Motor neuron (in vitro differentiated cells): ENCODE measurements around the gene DNAJA2. TPM values are rescaled to one million over a fixed set of nuclear protein-coding genes. Genes with fewer than 3 reads are reported as not detected.
A peak's percentile ranks its signal among the peaks of the same experiment; 100 is the strongest.

Source experiments
- ATAC-seq, 8 experiments: fragments of 200-7000 bp; cut with Tn5 transposase; replicated peaks in 6 of 8; 2 replicates each; pipeline ENCODE4 v1.8.0; 2021; ENCODE audit warnings: mild to moderate bottlenecking in 8 of 8, moderate library complexity in 8 of 8
- H3K27ac ChIP-seq, 2 donors: fragments of 250-450 bp; sonication (Bioruptor Pico); 2 replicates each; pipeline ENCODE4 v1.9.0; 2021; ENCODE audit warnings: antibody characterized with exemption in 2 of 2, mild to moderate bottlenecking in 2 of 2, moderate library complexity in 1 of 2
- H3K4me1 ChIP-seq, 2 donors: fragments of 250-450 bp; sonication (Bioruptor Pico); replicated peaks in 1 of 2; 2 replicates each; pipeline ENCODE4 v1.6.1; 2021; ENCODE audit warnings: antibody characterized with exemption in 2 of 2, mild to moderate bottlenecking in 2 of 2, moderate library complexity in 1 of 2
- H3K4me3 ChIP-seq, 5 donors: fragments of 250-450 bp; sonication (Bioruptor Pico); 2 replicates each; pipeline ENCODE4 v1.9.0; 2021; ENCODE audit warnings: antibody characterized with exemption in 5 of 5, mild to moderate bottlenecking in 5 of 5, moderate library complexity in 4 of 5
- WGBS, 10 experiments: fragments of 450-650 bp; shearing (Covaris generic); methylation state at CpG; one replicate each; pipeline ENCODE4 v1.0.0; 2022; 5-methylcytosine and 5-hydroxymethylcytosine counted together
- in situ Hi-C, 9 experiments: fragments of 400-800 bp; cut with MboI; loops; one replicate each; pipeline ENCODE4 v1.15.0; 2021; ENCODE audit warnings: low sequenced_read_pairs in 9 of 9, low pct_unique_long_range_greater_than_20kb in 2 of 9; ENCODE audit not compliant: unreplicated experiment in 9 of 9
- total RNA-seq, 8 experiments: library from RNA; unstranded; fragments of 300-600 nt; gene quantifications; 2 replicates each; pipeline versions ENCODE4 v1.2.3 to v1.2.4, GENCODE V29; 2022

Gene DNAJA2
- total RNA-seq, 8 experiments from 2014 or later = 66.6 to 152 (median 82.5) TPM

GRCh38 chr16:46918905-46919792 is 54.3 kb downstream of the DNAJA2 start:
- H3K27ac ChIP-seq = peak overlapping the region in 1 of 2 donors; percentile 65

GRCh38 chr16:46918400-46918799 is 55.1 kb downstream of the DNAJA2 start:
- H3K27ac ChIP-seq = peak overlapping the region in 1 of 2 donors; percentile 57

More at GRCh38 chr16:46918905-46919792, 54.3 kb downstream of the DNAJA2 start:
- Histone ChIP-seq H3K4me1 (peaks cover 0 to 6% of the 10 kb centered on the region in 2 donors), H3K4me3 (no peak overlapping the region)
- ATAC-seq = peak in 5 of 8 experiments; percentile 35 to 58 (median 38)
- WGBS, 10 experiments = 40 to 100% (median 63%) methylated on average over 1 to 14 of the region's 21 CpGs; no CpG with 5 or more reads in 2 of the 10 experiments
- in situ Hi-C loops = loop anchor here in 2 of 9 experiments (10.0 kb wide), 1 partner anchor 64 kb away; no protein-coding TSS in a partner anchor

GRCh38 chr16:46916980-46917379 is 56.5 kb downstream of the DNAJA2 start:
- ATAC-seq = peak in 3 of 8 experiments; percentile 45 to 79 (median 57)
- no peak overlapping the region for H3K4me3 ChIP-seq
- in situ Hi-C loops = loop anchor here in 2 of 9 experiments (10.0 kb wide), 1 partner anchor 62 kb away; no protein-coding TSS in a partner anchor
- WGBS, 10 experiments = 70 to 100% (median 100%) methylated on average over 1 to 2 of the region's 3 CpGs; no CpG with 5 or more reads in 5 of the 10 experiments
- peaks cover 0 to 6% of the 10 kb centered on the region in 2 donors for H3K4me1 ChIP-seq
- H3K27ac ChIP-seq = no peak overlapping the region

More at GRCh38 chr16:46918400-46918799, 55.1 kb downstream of the DNAJA2 start:
- in situ Hi-C loops = loop anchor here in 2 of 9 experiments (10.0 kb wide), 1 partner anchor 64 kb away; no protein-coding TSS in a partner anchor
- WGBS, 10 experiments = 80 to 95% (median 91%) methylated on average over 1 to 8 of the region's 11 CpGs; no CpG with 5 or more reads in 7 of the 10 experiments
- Histone ChIP-seq H3K4me1 (peaks cover 0 to 6% of the 10 kb centered on the region in 2 donors), H3K4me3 (no peak overlapping the region)
- peak in 1 of 8 experiments; percentile 7 for ATAC-seq

- 67 to 100% methylated on average over 1 of the region's 2 CpGs; no CpG with 5 or more reads in 8 of the 10 experiments for WGBS, 10 experiments
- no peak overlapping the region for H3K27ac ChIP-seq
- ATAC-seq = no peak
- H3K4me3 ChIP-seq = no peak overlapping the region
- in situ Hi-C loops = loop anchor here in 2 of 9 experiments (10.0 kb wide), 1 partner anchor 61 kb away; no protein-coding TSS in a partner anchor
- peaks cover 0 to 6% of the 10 kb centered on the region in 2 donors for H3K4me1 ChIP-seq
Observed at GRCh38 chr16:46915483-46916025, 57.9 kb downstream of the DNAJA2 start.

GRCh38 chr16:46914556-46915201 is 58.8 kb downstream of the DNAJA2 start:
- ATAC-seq = no peak
- in situ Hi-C loops = loop anchor here in 2 of 9 experiments (10.0 kb wide), 1 partner anchor 60 kb away; no protein-coding TSS in a partner anchor
- H3K4me1 ChIP-seq = peaks cover 0 to 4% of the 10 kb centered on the region in 2 donors
- no peak overlapping the region for H3K27ac ChIP-seq
- 0 to 100% (median 84%) methylated on average over 1 to 9 of the region's 11 CpGs; no CpG with 5 or more reads in 1 of the 10 experiments for WGBS, 10 experiments
- H3K4me3 ChIP-seq = no peak overlapping the region

GRCh38 chr16:46911650-46912049 is 61.8 kb downstream of the DNAJA2 start:
- Histone ChIP-seq H3K4me3 (no peak overlapping the region), H3K4me1 (peaks cover 0 to 4% of the 10 kb centered on the region in 2 donors), H3K27ac (no peak overlapping the region)
- 66 to 100% (median 95%) methylated on average over 1 to 4 of the region's 4 CpGs; no CpG with 5 or more reads in 2 of the 10 experiments for WGBS, 10 experiments
- no peak for ATAC-seq
- in situ Hi-C loops = loop anchor here in 2 of 9 experiments (10.0 kb wide), 1 partner anchor 57 kb away; no protein-coding TSS in a partner anchor

GRCh38 chr16:46911038-46911437 is 62.4 kb downstream of the DNAJA2 start:
- no peak for ATAC-seq
- Histone ChIP-seq H3K27ac (no peak overlapping the region), H3K4me3 (no peak overlapping the region), H3K4me1 (peaks cover 0 to 4% of the 10 kb centered on the region in 2 donors)
- in situ Hi-C loops = loop anchor here in 2 of 9 experiments (10.0 kb wide), 1 partner anchor 56 kb away; no protein-coding TSS in a partner anchor
- 60 to 100% (median 88%) methylated on average over 1 to 2 of the region's 3 CpGs; no CpG with 5 or more reads in 3 of the 10 experiments for WGBS, 10 experiments

GRCh38 chr16:46908540-46909372 is 64.7 kb downstream of the DNAJA2 start:
- in situ Hi-C loops = no loop called here

GRCh38 chr16:46907061-46907774 is 66.3 kb downstream of the DNAJA2 start:
- no peak for ATAC-seq
- WGBS, 10 experiments = 57 to 100% (median 92%) methylated on average over 1 to 11 of the region's 12 CpGs; no CpG with 5 or more reads in 5 of the 10 experiments
- H3K4me1 ChIP-seq = peaks cover 0 to 4% of the 10 kb centered on the region in 2 donors
- in situ Hi-C loops = no loop called here
- H3K4me3 ChIP-seq = no peak overlapping the region
- no peak overlapping the region for H3K27ac ChIP-seq

More at GRCh38 chr16:46908540-46909372, 64.7 kb downstream of the DNAJA2 start:
- H3K4me1 ChIP-seq = peaks cover 0 to 4% of the 10 kb centered on the region in 2 donors
- 8 to 100% (median 50%) methylated on average over 1 to 3 of the region's 6 CpGs; no CpG with 5 or more reads in 3 of the 10 experiments for WGBS, 10 experiments
- H3K4me3 ChIP-seq = no peak overlapping the region
- H3K27ac ChIP-seq = no peak overlapping the region
- peak; percentile 52 to 91 (median 64) for ATAC-seq

GRCh38 chr16:46906360-46907060 is 67.0 kb downstream of the DNAJA2 start:
- ATAC-seq = no peak
- peaks cover 0 to 4% of the 10 kb centered on the region in 2 donors for H3K4me1 ChIP-seq
- in situ Hi-C loops = no loop called here
- H3K4me3 ChIP-seq = no peak overlapping the region
- 90 to 100% (median 97%) methylated on average over 1 to 7 of the region's 12 CpGs; no CpG with 5 or more reads in 3 of the 10 experiments for WGBS, 10 experiments
- H3K27ac ChIP-seq = no peak overlapping the region
